Psoas muscle (tissue), 8 donors: ENCODE measurements around the gene SIM2. TPM values are rescaled to one million over a fixed set of nuclear protein-coding genes. Genes with fewer than 3 reads are reported as not detected.

Experiments used
- ATAC-seq, 4 donors: fragments of 200-7000 bp; cut with Tn5 transposase; one replicate each; pipeline ENCODE4 v1.9.1; 2020; ENCODE audit warnings: moderate library complexity in 3 of 4, mild to moderate bottlenecking in 2 of 4
- DNase-seq, 2 donors: peaks; one replicate each; pipeline ENCODE4 v3.0.0-alpha.2; 2020
- H3K27ac ChIP-seq: fragments of 200-600 bp; one replicate; pipeline ENCODE4 v1.8.0; 2022
- H3K27me3 ChIP-seq, 3 donors: fragments of 200-600 bp in 1 of 3; one replicate each; pipeline versions ENCODE4 v1.6.1 to v1.8.0; 2013 to 2022; ENCODE audit warnings: low read length in 2 of 3, mild to moderate bottlenecking in 2 of 3, moderate library complexity in 1 of 3; ENCODE audit not compliant: insufficient read depth in 3 of 3
- H3K36me3 ChIP-seq, 2 donors: fragments of 200-600 bp in 1 of 2; one replicate each; pipeline versions ENCODE4 v1.6.1 to v1.8.0; 2013 to 2022; ENCODE audit warnings: low read depth in 1 of 2, mild to moderate bottlenecking in 1 of 2, moderate library complexity in 1 of 2; ENCODE audit not compliant: insufficient read depth in 1 of 2
- H3K4me1 ChIP-seq: fragments of 200-600 bp; one replicate; pipeline ENCODE4 v1.8.0; 2022
- H3K4me3 ChIP-seq: fragments of 200-600 bp; one replicate; pipeline ENCODE4 v1.8.0; 2022; ENCODE audit warnings: mild to moderate bottlenecking
- H3K9me3 ChIP-seq: fragments of 200-600 bp; one replicate; pipeline ENCODE4 v1.8.0; 2022
- CTCF ChIP-seq: fragments of 200-600 bp; IDR thresholded peaks from one replicate; pipeline ENCODE4 v1.8.0; 2022; ENCODE audit warnings: antibody characterized with exemption
- WGBS, 3 donors: extraction: QIAGEN DNeasy Blood & Tissue Kit; methylation state at CpG; one replicate each; pipeline versions ENCODE4 v1.1.6 to v1.1.7; 2013; 5-methylcytosine and 5-hydroxymethylcytosine counted together
- intact Hi-C, 2 donors: fragments of 100-400 bp; cut with DNase I; formaldehyde crosslinking; loops; one replicate each; pipeline versions ENCODE4 v1.11.0 to v1.14.2; 2022
- polyA plus RNA-seq, 3 donors: library from polyadenylated mRNA; stranded (reverse); fragments of 200-250 nt; gene quantifications; one replicate each; pipeline ENCODE4 v1.2.3, GENCODE V29; 2013
- total RNA-seq, 4 donors: library from RNA; stranded (reverse); fragmentation: NEBNext Ultra II Directional in 2 of 4; extraction: Animal tissue kit (Norgen Biotek cat#: 25700) in 2 of 4; gene quantifications; one replicate each; pipeline versions ENCODE4 v1.2.1 to v1.2.4, GENCODE V29; 2021 to 2023
- donor health status: healthy with polysubstance abuse.
- donor health status: DM: no; HTN: no; CAD: no; lungs with moderate emphysema.
- donor health status: Bipolar disorder and iron deficiency.
- donor health status: healthy.
- donor health status: DM: yes; HTN: yes; CAD: no.
- donor health status: DM: no; HTN: no; CAD: no.
- donor health status: DM: no; HTN: no; CAD: no.
- donor health status: DM: yes; HTN: yes; CAD: no.

Gene SIM2
- total and polyA plus RNA-seq, 7 donors = 0.06 to 3.0 (median 0.14) TPM

- Histone ChIP-seq H3K9me3 (no peaks in the 10 kb centered on the region), H3K4me1 (no peaks in the 10 kb centered on the region), H3K4me3 (no peak overlapping the region), H3K36me3 (no peaks in the 10 kb centered on the region), H3K27ac (no peak overlapping the region), H3K27me3 (peaks cover 0 to 44% (median 8%) of the 10 kb centered on the region in 3 donors)
- intact Hi-C loops = no loop called here
- DNase-seq = no peak
- no peak for TF ChIP-seq CTCF
- ATAC-seq = no peak
- 64 to 72% (median 67%) methylated on average over 7 of the region's 7 CpGs for WGBS, 3 donors
Observed at GRCh38 chr21:36721817-36722216, 22.9 kb downstream of the SIM2 start.

GRCh38 chr21:36722370-36723368, 23.8 kb downstream of the SIM2 start:
- intact Hi-C loops = no loop called here
- no peak for TF ChIP-seq CTCF
- Histone ChIP-seq H3K4me3 (no peak overlapping the region), H3K27me3 (peaks cover 0 to 42% (median 7%) of the 10 kb centered on the region in 3 donors), H3K9me3 (no peaks in the 10 kb centered on the region), H3K4me1 (no peaks in the 10 kb centered on the region), H3K36me3 (no peaks in the 10 kb centered on the region), H3K27ac (no peak overlapping the region)
- ATAC-seq = no peak
- DNase-seq = no peak
- WGBS, 3 donors = 81 to 86% (median 85%) methylated on average over 25 of the region's 25 CpGs

GRCh38 chr21:36723371-36723881, 24.5 kb downstream of the SIM2 start:
- no peaks in the 10 kb centered on the region for H3K4me1 ChIP-seq
- no peaks in the 10 kb centered on the region for H3K36me3 ChIP-seq
- TF ChIP-seq CTCF = no peak
- ATAC-seq (no peak), DNase-seq (no peak)
- no peaks in the 10 kb centered on the region for H3K9me3 ChIP-seq
- H3K27me3 ChIP-seq = peaks cover 0 to 39% (median 7%) of the 10 kb centered on the region in 3 donors
- no peak overlapping the region for H3K27ac ChIP-seq
- intact Hi-C loops = no loop called here
- WGBS, 3 donors = 77 to 85% (median 77%) methylated on average over 14 of the region's 14 CpGs
- no peak overlapping the region for H3K4me3 ChIP-seq

- WGBS, 3 donors = 59 to 71% (median 68%) methylated on average over 3 of the region's 3 CpGs
- DNase-seq (no peak), ATAC-seq (no peak)
- Histone ChIP-seq H3K27me3 (peaks cover 0 to 32% (median 6%) of the 10 kb centered on the region in 3 donors), H3K27ac (no peak overlapping the region), H3K4me3 (no peak overlapping the region), H3K9me3 (no peaks in the 10 kb centered on the region), H3K4me1 (no peaks in the 10 kb centered on the region), H3K36me3 (no peaks in the 10 kb centered on the region)
- intact Hi-C loops = no loop called here
- TF ChIP-seq CTCF = no peak
Observed at GRCh38 chr21:36724660-36725059, 25.7 kb downstream of the SIM2 start.
